IMR-90 (cell line): Measurements from ENCODE around the gene SLC4A11. TPM values are rescaled to one million over a fixed set of nuclear protein-coding genes. Genes with fewer than 3 reads are reported as not detected.

Source experiments
- ATAC-seq: fragments of 200-7000 bp; cut with Tn5 transposase; 2 replicates; pipeline ENCODE4 v1.9.1; 2020; ENCODE audit warnings: low read depth, mild to moderate bottlenecking, moderate library complexity
- BruUV-seq: library from RNA; stranded (reverse); fragments of 400-500 nt; replicated peaks from 2 replicates; lab custom pipeline; 2021; lab: Mats Ljungman, UMichigan
- CTCF ChIA-PET: fragments of 300-600 bp; formaldehyde crosslinking; extraction: SDS; loops from one replicate; lab custom pipeline; 2021; ENCODE audit warnings: antibody characterized with exemption; lab: Yijun Ruan, JAX
- POLR2A ChIA-PET: fragments of 300-600 bp; sonication (Branson Sonifier 250); formaldehyde crosslinking; loops from one replicate; lab custom pipeline; 2022; ENCODE audit warnings: antibody characterized with exemption; ENCODE audit not compliant: unreplicated experiment; lab: Charles Lee
- DNase-seq: peaks from one replicate; pipeline ENCODE4 v3.0.0; 2013
- H2AFZ ChIP-seq: replicated peaks from 2 replicates; pipeline ENCODE3; 2013; ENCODE audit warnings: low read length, mild to moderate bottlenecking; ENCODE audit not compliant: poor library complexity
- H2AK5ac ChIP-seq: 2 replicates; pipeline ENCODE4 v1.6.1; 2013; ENCODE audit warnings: low read depth, low read length, inconsistent platforms
- H2AK9ac ChIP-seq: replicated peaks from 2 replicates; pipeline ENCODE3; 2013; ENCODE audit warnings: mild to moderate bottlenecking, low read depth, low read length, moderate library complexity; ENCODE audit not compliant: poor library complexity
- H2BK120ac ChIP-seq: 2 replicates; pipeline ENCODE4 v1.6.1; 2013; ENCODE audit warnings: low read depth, low read length, inconsistent platforms
- H2BK15ac ChIP-seq: 3 replicates; pipeline ENCODE4 v1.6.1; 2013; ENCODE audit warnings: low read depth, low read length, inconsistent platforms
- H2BK20ac ChIP-seq: 2 replicates; pipeline ENCODE4 v1.6.1; 2013; ENCODE audit warnings: low read depth, mild to moderate bottlenecking, inconsistent platforms, low read length, moderate library complexity
- H2BK5ac ChIP-seq: 2 replicates; pipeline ENCODE4 v1.6.1; 2013; ENCODE audit warnings: mild to moderate bottlenecking, low read depth, low read length, inconsistent platforms; ENCODE audit not compliant: poor library complexity, severe bottlenecking
- H3K14ac ChIP-seq: replicated peaks from 2 replicates; pipeline ENCODE4 v1.6.1; 2013; ENCODE audit warnings: low read depth, low read length, inconsistent platforms
- H3K18ac ChIP-seq: 2 replicates; pipeline ENCODE4 v1.6.1; 2013; ENCODE audit warnings: low read depth, low read length, control low read depth
- H3K23ac ChIP-seq: 2 replicates; pipeline ENCODE4 v1.6.1; 2013; ENCODE audit warnings: low read depth, low read length, inconsistent platforms
- H3K27ac ChIP-seq: 2 replicates; pipeline ENCODE4 v1.5.1; 2013; ENCODE audit warnings: mild to moderate bottlenecking, control low read depth, low read length; ENCODE audit not compliant: insufficient read depth
- H3K27me3 ChIP-seq: 2 replicates; pipeline ENCODE4 v1.6.1; 2013; ENCODE audit warnings: low read length; ENCODE audit not compliant: control insufficient read depth, insufficient read depth
- H3K36me3 ChIP-seq: 2 replicates; pipeline ENCODE4 v1.6.1; 2013; ENCODE audit warnings: low read length, mixed read lengths; ENCODE audit not compliant: control insufficient read depth, insufficient read depth
- H3K4ac ChIP-seq: 2 replicates; pipeline ENCODE4 v1.6.1; 2013; ENCODE audit warnings: low read depth, low read length, inconsistent platforms
- H3K4me1 ChIP-seq: 2 replicates; pipeline ENCODE4 v1.6.1; 2013; ENCODE audit warnings: low read length, mixed read lengths; ENCODE audit not compliant: control insufficient read depth, insufficient read depth
- H3K4me2 ChIP-seq: 2 replicates; pipeline ENCODE4 v1.6.1; 2013; ENCODE audit warnings: low read depth, mild to moderate bottlenecking, control low read depth, low read length, moderate library complexity
- H3K4me3 ChIP-seq: 2 replicates; pipeline ENCODE4 v1.5.1; 2013; ENCODE audit warnings: low read depth, mild to moderate bottlenecking, control low read depth, low read length, moderate library complexity; ENCODE audit not compliant: insufficient read depth
- H3K56ac ChIP-seq: 2 replicates; pipeline ENCODE4 v1.6.1; 2013; ENCODE audit warnings: low read length, inconsistent platforms; ENCODE audit not compliant: insufficient read depth; ENCODE audit errors: extremely low read depth
- H3K79me1 ChIP-seq, 2 experiments: 2 replicates each; pipeline ENCODE4 v1.6.1; 2013; ENCODE audit warnings: low read length in 2 of 2, inconsistent platforms in 1 of 2, low read depth in 1 of 2
- H3K9ac ChIP-seq: 2 replicates; pipeline ENCODE4 v1.6.1; 2013; ENCODE audit warnings: low read depth, low read length, control low read depth
- H3K9me1 ChIP-seq: 2 replicates; pipeline ENCODE4 v1.6.1; 2013; ENCODE audit warnings: low read length, inconsistent platforms; ENCODE audit not compliant: insufficient read depth
- H3K9me3 ChIP-seq: 2 replicates; pipeline ENCODE4 v1.6.1; 2013; ENCODE audit warnings: low read length; ENCODE audit not compliant: control insufficient read depth, insufficient read depth
- H4K20me1 ChIP-seq: 2 replicates; pipeline ENCODE4 v1.6.1; 2013; ENCODE audit warnings: low read length, inconsistent platforms; ENCODE audit not compliant: insufficient read depth
- H4K5ac ChIP-seq: 2 replicates; pipeline ENCODE4 v1.6.1; 2013; ENCODE audit warnings: mild to moderate bottlenecking, low read depth, low read length, control low read depth
- H4K8ac ChIP-seq, 2 experiments: 2 replicates each; pipeline ENCODE4 v1.6.1; 2013; ENCODE audit warnings: low read depth in 2 of 2, low read length in 2 of 2, control low read depth in 1 of 2, inconsistent platforms in 1 of 2
- H4K91ac ChIP-seq: 2 replicates; pipeline ENCODE4 v1.6.1; 2013; ENCODE audit warnings: low read depth, low read length, inconsistent platforms; ENCODE audit not compliant: insufficient read depth
- BHLHE40 ChIP-seq: fragments of 150-350 bp; IDR thresholded peaks from 2 replicates; pipeline ENCODE4 v1.6.1; 2016; ENCODE audit warnings: mild to moderate bottlenecking, low read depth, low read length
- CEBPB ChIP-seq: IDR thresholded peaks from 2 replicates; pipeline ENCODE4 v1.6.1; 2012; ENCODE audit warnings: low read depth, low read length, improper control_type of control experiment
- CHD1 ChIP-seq: IDR thresholded peaks from 2 replicates; pipeline ENCODE4 v1.6.1; 2012; ENCODE audit warnings: low read depth, low read length, improper control_type of control experiment
- CTCF ChIP-seq: conservative IDR thresholded peaks from 2 replicates; pipeline ENCODE4 v1.5.1; 2012; ENCODE audit warnings: mild to moderate bottlenecking, low read depth, low read length, improper control_type of control experiment
- FOS ChIP-seq: fragments of 150-350 bp; IDR thresholded peaks from 2 replicates; pipeline ENCODE4 v1.6.1; 2016; ENCODE audit warnings: low read depth, low read length
- MAFK ChIP-seq: IDR thresholded peaks from 2 replicates; pipeline ENCODE4 v1.6.1; 2012; ENCODE audit warnings: low read depth, low read length, improper control_type of control experiment
- MAZ ChIP-seq: IDR thresholded peaks from 2 replicates; pipeline ENCODE4 v1.6.1; 2012; ENCODE audit warnings: low read depth, mild to moderate bottlenecking, low read length, improper control_type of control experiment, moderate library complexity, borderline replicate concordance
- MXI1 ChIP-seq: IDR thresholded peaks from 2 replicates; pipeline ENCODE4 v1.6.1; 2012; ENCODE audit warnings: low read depth, mild to moderate bottlenecking, low read length, moderate library complexity, borderline replicate concordance
- NFE2L2 ChIP-seq: fragments of 150-350 bp; IDR thresholded peaks from 2 replicates; pipeline ENCODE4 v1.6.1; 2016; ENCODE audit warnings: low read depth, mild to moderate bottlenecking, low read length
- POLR2A ChIP-seq: IDR thresholded peaks from 2 replicates; pipeline ENCODE4 v1.6.1; 2012; ENCODE audit warnings: mild to moderate bottlenecking, low read depth, low read length
- RAD21 ChIP-seq: IDR thresholded peaks from 2 replicates; pipeline ENCODE4 v1.6.1; 2012; ENCODE audit warnings: low read length, improper control_type of control experiment
- RCOR1 ChIP-seq: IDR thresholded peaks from 2 replicates; pipeline ENCODE4 v1.6.1; 2012; ENCODE audit warnings: mild to moderate bottlenecking, low read length, improper control_type of control experiment; ENCODE audit not compliant: insufficient replicate concordance
- RFX5 ChIP-seq: IDR thresholded peaks from 2 replicates; pipeline ENCODE4 v1.8.0; 2012; ENCODE audit warnings: low read depth, mild to moderate bottlenecking, low read length, moderate library complexity
- SMC3 ChIP-seq: fragments of 150-350 bp; IDR thresholded peaks from 2 replicates; pipeline ENCODE4 v1.6.1; 2016; ENCODE audit warnings: low read depth, mild to moderate bottlenecking, antibody characterized with exemption, low read length, moderate library complexity
- USF2 ChIP-seq: fragments of 150-350 bp; IDR thresholded peaks from 2 replicates; pipeline ENCODE4 v1.6.1; 2017; ENCODE audit warnings: mild to moderate bottlenecking, antibody characterized with exemption, low read length, low read depth
- WGBS, 2 experiments: methylation state at CpG; one replicate each; pipeline versions ENCODE4 v1.1.5 to v1.1.7; 2013; ENCODE audit warnings: missing lambda C conversion rate in 2 of 2; ENCODE audit not compliant: insufficient read length in 1 of 2; ENCODE audit errors: extremely low coverage in 2 of 2; 5-methylcytosine and 5-hydroxymethylcytosine counted together
- dilution Hi-C: fragments of 300-500 bp; cut with HindIII; formaldehyde crosslinking; loops from one replicate; pipeline ENCODE4 v1.14.3; 2018; ENCODE audit warnings: low sequenced_read_pairs; ENCODE audit not compliant: unreplicated experiment
- in situ Hi-C: fragments of 300-500 bp; cut with MboI; formaldehyde crosslinking; loops from 3 replicates; pipeline ENCODE4 v1.14.3; 2019; ENCODE audit warnings: low sequenced_read_pairs, inconsistent platforms, mixed read lengths
- intact Hi-C: fragments of 100-400 bp; cut with micrococcal nuclease; formaldehyde crosslinking; loops from 2 replicates; pipeline ENCODE4 v1.10.0; 2022
- polyA plus RNA-seq, 3 experiments: library from polyadenylated mRNA; depleted of rRNA; stranded (reverse); fragments of >200 nt; gene quantifications; 2 replicates each; pipeline ENCODE4 v1.2.3, GENCODE V29; 2012; ENCODE audit warnings: low replicate concordance in 1 of 3
- total RNA-seq: library from RNA; depleted of rRNA; stranded (reverse); fragments of >200 nt; gene quantifications from 2 replicates; pipeline ENCODE4 v1.2.3, GENCODE V29; 2012
- TF ChIP-seq, protein P1 (sequence below): fragments of 150-350 bp; IDR thresholded peaks from 2 replicates; pipeline ENCODE4 v1.6.1; 2016; ENCODE audit warnings: low read depth, mild to moderate bottlenecking, low read length, moderate library complexity, borderline replicate concordance

The SLC4A11 gene
- total and polyA plus RNA-seq, 2 of the 4 experiments (the other 2 are of a cell fraction), result 0.36 to 0.79 TPM

DNA sequence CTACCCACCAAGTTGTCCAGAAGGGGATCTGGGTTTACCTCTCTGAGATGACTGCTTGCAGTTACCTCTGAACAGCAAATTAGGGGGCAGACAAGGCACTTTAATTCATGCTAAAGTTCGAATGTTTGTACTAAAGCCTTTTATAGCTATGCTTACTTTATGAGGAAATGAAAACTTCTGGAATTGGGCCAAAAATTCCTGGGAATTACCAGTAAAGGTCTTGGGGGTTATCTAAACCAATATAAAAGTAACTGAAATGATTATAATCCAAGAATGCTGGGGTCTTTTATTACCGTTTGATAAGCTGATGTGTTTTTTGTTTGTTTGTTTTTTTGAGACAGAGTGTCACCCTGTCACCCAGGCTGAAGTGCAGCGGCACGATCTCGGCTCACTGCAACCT, 57.7 kb downstream of the SLC4A11 start:
- Histone ChIP-seq H3K9me3 (no peaks in the 10 kb centered on the region), H2BK15ac (no peak overlapping the region), H3K14ac (no peak overlapping the region), H3K27ac (no peak overlapping the region), H3K27me3 (no peaks in the 10 kb centered on the region), H2BK5ac (no peak overlapping the region), H3K36me3 (no peaks in the 10 kb centered on the region), H4K5ac (no peak overlapping the region), H3K4me2 (no peak overlapping the region), H3K4me1 (0 out of 2 replicates have a peak, but pooled peaks cover 2% of the 10 kb centered on the region), H3K18ac (no peak overlapping the region), H3K23ac (no peak overlapping the region), H3K4me3 (no peak overlapping the region), H2AK5ac (no peak overlapping the region), H4K20me1 (no peaks in the 10 kb centered on the region), H2AK9ac (no peak overlapping the region), H2BK20ac (no peak overlapping the region), H2BK120ac (no peak overlapping the region), H3K79me1 (no peaks in the 10 kb centered on the region; a peak in 1 of 4 replicates), H3K56ac (no peak overlapping the region), H4K91ac (no peak overlapping the region), H3K9me1 (no peaks in the 10 kb centered on the region), H2AFZ (no peak overlapping the region), H3K9ac (no peak overlapping the region), H4K8ac (no peak overlapping the region), H3K4ac (no peak overlapping the region)
- ChIA-PET CTCF (no interaction called here), POLR2A (no interaction called here)
- BruUV-seq, result no TSS peak
- TF ChIP-seq FOS (no peak), CHD1 (no peak), POLR2A (no peak), NFE2L2 (no peak), MXI1 (no peak), CEBPB (no peak), RCOR1 (no peak), CTCF (no peak), MAFK (no peak), RFX5 (no peak), USF2 (no peak), SMC3 (no peak), MAZ (no peak), BHLHE40 (no peak), RAD21 (no peak)
- TF ChIP-seq, protein P1, sequence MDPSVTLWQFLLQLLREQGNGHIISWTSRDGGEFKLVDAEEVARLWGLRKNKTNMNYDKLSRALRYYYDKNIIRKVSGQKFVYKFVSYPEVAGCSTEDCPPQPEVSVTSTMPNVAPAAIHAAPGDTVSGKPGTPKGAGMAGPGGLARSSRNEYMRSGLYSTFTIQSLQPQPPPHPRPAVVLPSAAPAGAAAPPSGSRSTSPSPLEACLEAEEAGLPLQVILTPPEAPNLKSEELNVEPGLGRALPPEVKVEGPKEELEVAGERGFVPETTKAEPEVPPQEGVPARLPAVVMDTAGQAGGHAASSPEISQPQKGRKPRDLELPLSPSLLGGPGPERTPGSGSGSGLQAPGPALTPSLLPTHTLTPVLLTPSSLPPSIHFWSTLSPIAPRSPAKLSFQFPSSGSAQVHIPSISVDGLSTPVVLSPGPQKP, result no peak
- DNase-seq, result no peak
- dilution Hi-C loops (no loop called here), in situ Hi-C loops (no loop called here), intact Hi-C loops (no loop called here)
- WGBS, 2 experiments, result no CpG with 5 or more reads among the region's 5 CpGs
- no peak for ATAC-seq
